Stimulated activated CD4-positive, alpha-beta T cell treated with anti-CD3 and anti-CD28 coated beads, Interleukin-1b, Interleukin-23, amount 100 ng/mL, for 24 hours (primary cell): ENCODE measurements around the gene GPSM3.
"Not testable (repeated sequence)": the region's sequence is repeated elsewhere in the genome, so short reads cannot be mapped to it uniquely, and the experiment has no call there.

Source experiments
- DNase-seq, 4 experiments: peaks; one replicate each; pipeline ENCODE4 v3.0.0-alpha.2; 2020; ENCODE audit warnings: low read depth in 4 of 4, low spot score in 1 of 4

GPSM3 gene

DNA sequence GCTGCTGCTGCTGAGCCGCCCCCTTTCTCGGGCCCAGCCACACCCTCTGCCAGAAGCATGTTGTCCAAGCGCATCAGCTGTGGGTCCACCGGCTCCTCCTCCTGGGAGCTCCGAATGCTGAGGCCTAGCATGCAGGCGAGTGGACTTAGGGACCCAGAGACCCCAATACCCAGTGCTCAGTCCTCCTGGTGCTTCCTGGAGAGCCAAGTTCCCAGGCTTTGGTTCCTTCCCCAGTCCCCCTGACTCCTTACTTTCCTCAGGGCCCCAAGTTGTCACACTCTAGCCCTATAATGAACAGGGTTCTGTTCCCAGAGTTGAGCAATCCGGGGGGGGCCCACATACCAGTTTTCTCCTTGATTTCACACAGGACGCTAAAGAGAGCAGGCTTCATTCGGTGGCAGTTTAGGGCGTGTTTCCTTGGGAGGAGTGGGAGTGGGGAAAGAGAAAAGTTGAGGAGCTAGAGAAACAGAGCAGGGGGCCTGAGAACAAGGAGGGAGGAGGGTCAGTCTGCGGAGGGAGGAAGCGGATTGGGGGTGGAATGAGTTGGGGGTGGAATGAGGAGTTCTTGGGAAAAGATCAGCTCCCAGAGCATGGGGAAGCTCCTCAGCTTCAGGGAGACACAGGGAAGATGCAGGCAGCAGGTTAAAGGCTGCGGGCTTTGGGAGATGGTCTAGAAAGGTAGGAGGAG is 3.9 kb downstream of the GPSM3 start:
- no peak for DNase-seq

DNA sequence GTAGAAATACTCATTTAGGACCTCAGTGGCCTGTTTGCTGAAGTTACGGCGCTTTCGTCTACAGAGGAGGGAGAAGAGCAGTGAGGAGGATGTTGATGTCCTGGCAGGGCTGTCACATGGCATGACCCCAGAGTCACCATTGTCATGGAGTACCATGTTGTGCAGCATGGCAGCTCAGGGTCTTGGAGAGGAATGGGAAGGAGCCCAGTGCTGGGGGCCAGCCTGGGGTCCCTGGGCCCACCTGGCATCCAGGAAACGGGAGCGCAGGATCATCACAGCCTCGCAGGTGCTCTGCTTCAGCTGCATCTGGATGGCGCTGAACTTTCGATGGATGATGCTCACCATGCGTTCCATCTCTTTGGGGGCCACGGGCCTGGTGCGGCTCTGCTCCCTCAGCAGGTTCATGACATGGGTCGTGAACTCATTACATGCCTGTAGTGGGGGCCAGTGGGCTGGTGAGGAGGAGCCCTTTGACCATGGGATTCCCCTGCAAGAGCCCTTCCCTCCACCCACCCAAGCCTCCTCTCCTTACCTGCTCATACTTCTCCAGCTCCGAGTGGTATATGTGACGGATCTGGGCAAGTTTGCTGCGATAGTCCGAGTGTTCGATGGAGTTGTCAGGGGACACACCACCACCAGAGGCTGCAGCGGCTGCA is 4.6 kb downstream of the GPSM3 start:
- DNase-seq: not testable (repeated sequence)

DNA sequence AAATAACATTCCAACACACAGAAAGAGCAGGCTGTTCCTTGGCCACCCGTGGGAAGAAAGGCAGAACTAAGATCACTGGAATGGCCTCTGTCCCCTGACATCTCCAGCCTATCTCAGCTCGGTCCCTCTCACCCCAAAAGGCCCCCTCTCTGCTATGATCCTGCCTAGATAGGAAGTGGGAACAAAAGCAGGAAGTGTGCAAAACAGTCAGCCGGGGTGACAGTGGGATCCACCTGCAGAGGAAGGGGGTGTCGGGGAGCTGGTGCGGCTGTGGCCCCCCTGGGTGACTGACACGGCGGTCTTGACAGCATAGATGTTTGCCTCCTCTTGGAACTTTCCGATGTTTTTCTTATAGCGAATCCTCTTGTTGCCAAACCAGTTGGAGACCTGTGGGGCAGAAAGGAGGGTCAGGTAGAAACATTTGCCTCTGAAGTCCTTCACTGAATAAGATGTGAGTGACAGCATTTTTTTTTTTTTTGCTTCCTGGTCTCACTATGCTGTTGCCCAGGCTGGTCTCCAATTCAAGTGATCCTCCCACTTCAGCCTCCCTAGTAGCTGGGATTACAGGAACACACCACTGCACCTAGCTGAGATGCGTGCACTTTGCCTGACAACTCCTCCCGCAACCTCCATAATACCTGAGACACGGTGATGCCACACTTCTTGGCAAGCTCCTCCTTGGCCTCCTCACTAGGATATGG is 5.3 kb downstream of the GPSM3 start:
- DNase-seq: no peak

DNA sequence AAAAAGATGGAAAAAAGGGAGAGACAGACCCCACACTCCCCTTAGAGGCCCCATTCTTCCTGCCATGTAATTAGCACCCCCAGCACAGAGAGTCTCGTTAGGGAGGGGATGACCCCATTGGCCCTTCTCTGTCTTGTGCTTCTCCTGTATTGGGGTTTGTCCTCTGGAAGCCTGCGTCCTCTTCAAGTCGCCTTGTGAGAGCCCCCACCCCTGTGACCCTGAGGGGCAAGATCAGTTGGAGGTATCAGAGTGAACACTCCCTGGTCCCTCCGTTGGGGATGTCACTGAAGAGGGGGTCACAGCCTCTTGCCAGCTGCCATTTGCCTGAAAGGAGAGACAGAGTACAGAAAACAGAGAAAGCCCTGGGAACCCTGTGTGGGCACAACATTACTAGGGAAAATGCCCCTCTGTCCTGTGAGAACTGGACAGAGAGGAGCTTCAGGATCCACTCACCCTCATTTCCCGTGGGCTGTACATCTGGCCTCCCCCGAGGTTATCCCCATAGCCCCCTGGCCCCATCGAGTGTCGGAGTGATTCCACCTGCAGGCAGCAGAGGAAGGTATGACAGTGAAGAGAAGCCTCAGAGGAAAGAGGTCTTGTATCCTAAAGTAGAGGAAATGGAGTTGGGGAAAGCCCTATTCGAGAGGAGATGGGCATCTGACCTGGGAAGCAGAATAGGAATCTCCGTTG is 6.1 kb downstream of the GPSM3 start:
- not testable (repeated sequence) for DNase-seq

DNA sequence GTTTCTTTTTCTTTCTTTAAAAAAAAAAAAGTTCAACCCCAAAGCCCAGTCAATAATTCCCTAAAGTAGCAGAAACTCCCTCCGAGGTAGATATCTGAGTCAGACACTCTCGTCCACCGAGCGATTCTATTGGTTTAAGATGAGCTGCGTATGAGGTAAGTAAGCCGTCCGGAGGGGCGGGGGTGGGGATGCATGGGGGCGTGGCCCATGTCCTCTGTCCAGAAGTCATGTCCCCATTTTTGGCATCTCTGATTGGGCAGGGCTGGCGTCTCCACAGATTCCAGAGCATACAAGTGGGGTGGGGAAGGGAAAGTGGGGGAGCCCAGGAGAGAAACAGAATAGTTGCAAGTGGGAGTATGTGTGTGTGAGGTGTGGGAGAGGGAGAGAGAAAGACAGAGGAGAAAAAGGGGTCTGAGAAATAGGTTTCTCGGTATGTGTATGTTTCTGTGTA is 6.7 kb downstream of the GPSM3 start:
- peak in 2 of 4 experiments; percentile 32 to 59 for DNase-seq

DNA sequence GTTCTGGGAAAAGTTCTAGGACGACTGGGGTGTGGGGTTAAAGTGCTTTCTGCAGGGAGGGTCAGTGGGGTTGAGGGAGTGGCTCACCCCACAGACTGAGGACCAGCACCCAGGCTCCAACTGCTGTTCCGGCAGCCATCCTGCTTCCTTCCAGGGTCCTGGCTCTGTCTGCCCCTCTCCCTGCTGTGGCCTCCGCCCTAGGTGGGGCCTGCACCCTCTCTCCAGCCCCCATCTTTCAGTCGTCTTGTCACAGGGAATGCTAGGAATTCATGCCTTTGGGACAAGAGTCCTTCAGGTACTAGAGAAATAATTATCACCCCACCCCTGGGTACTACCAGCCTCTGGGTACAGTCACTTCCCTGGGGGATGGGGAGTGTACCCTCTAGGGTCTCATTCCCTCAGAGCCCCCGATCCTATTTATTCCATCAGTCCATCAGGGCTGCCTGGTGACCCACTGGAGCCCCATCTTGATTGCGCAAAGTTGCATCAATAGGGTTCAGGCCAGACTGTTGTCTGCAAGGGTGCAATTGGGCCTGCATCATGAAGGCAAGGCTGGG is 8.3 kb downstream of the GPSM3 start, which contains the start of gene AGER:
Gene AGER, minus strand, starts transcription at position 170 of the 557 bp plus-strand sequence. Its CDS starts 31 bp downstream, at position 139.
- no peak for DNase-seq

DNA sequence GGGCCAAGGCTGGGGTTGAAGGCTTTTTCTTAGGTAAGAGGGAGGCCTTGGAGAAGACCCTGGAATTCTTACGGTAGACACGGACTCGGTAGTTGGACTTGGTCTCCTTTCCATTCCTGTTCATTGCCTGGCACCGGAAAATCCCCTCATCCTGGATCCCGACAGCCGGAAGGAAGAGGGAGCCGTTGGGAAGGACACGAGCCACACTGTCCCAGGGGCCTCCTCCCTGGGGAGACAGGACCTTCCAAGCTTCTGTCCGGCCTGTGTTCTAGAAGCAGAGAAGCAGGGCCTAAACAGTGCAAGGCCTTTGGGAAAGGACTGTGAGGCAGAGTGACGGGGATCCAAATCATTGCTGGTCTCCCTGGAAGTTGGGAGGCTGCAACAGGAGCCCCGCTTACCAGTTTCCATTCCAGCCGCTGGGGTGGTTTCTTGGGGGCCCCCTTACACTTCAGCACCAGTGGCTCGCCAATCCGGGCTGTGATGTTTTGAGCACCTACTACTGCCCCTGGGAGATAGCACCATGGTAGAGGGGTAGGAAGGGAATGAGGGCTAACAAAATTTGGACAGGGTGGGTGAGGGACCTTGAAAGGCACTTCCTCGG is 8.9 kb downstream of the GPSM3 start:
- no peak for DNase-seq

DNA sequence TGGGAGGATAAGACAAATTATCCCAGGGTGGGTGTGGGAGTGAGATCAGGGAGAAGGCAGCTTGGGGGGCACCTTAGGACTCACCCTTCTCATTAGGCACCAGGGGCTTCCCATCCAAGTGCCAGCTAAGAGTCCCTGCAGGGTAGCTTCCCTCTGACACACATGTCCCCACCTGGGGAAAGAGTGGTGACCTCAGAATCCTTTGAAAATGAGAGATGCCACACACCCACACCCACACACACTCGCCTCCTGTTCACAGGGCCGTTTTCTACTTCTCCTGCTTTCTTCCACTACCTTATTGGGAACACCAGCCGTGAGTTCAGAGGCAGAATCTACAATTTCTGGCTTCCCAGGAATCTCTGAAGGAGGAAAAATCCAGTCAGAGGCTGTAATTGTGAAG is 9.4 kb downstream of the GPSM3 start:
- DNase-seq: no peak

DNA sequence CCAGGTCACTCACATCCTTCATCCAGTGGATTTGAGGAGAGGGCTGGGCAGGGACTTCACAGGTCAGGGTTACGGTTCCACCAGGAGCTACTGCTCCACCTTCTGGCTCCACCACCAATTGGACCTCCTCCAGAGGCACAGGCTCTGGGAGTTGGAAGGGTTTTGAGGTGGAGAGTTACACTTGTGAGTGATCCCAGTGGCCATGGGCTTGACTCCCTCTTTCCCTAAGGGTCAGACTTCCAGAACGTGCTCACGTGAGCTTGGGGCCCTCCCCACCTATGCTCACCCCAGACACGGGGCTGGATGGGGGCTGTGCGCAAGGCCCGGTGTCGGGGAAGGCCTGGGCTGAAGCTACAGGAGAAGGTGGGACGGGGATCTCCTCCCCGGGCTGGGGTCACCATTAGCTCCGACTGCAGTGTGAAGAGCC is 9.9 kb downstream of the GPSM3 start:
- DNase-seq: no peak

DNA sequence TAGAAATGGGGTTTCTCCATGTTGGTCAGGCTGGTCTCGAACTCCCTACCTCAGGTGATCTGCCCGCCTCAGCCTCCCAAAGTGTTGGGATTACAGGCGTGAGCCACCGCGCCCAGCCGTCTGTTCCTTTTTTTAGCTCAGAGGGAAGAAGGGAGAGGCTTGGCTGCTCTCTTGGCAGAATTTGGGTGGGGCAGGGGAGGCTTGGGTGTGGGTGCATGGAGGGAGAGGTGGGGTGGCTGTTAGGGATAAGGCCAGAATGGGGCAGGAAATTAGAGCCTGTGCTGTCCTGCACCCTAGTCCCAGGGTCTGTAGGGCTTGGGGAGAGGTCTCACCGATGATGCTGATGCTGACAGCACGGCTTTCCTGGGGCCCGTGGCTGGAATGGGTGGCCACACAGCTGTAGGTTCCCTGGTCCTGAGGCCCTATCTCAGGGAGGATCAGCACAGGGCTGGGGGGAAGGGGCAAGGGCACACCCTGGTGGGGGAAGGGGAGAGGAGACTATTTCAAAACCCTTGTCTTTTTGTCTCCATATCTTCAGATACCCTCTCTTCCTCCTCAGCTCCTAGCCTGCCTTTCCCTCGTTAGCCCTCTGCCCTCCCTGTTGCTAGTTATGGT is 10.4 kb downstream of the GPSM3 start:
- DNase-seq: no peak

DNA sequence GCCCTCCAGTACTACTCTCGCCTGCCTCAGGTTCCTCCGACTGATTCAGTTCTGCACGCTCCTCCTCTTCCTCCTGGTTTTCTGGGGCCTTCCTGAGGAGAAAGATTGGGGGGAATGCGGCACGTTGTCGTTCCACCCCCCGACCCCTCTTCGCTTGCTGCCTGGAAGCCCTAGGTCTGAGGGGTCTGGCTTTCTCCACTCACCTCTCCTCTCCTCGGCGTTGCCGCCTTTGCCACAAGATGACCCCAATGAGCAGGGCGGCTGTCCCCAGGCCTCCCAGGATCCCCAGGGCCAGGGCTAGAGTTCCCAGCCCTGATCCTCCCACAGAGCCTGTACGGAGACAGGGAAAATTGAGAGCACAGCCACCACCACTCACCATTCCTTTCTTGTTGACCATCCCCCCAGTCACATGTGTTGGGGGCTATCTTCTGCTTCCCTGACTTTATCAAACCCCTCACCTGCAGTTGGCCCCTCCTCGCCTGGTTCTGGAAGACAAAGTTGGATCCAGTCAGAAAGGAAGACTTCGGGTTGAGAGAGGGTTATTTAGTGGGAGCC is 11.2 kb downstream of the GPSM3 start:
- no peak for DNase-seq

DNA sequence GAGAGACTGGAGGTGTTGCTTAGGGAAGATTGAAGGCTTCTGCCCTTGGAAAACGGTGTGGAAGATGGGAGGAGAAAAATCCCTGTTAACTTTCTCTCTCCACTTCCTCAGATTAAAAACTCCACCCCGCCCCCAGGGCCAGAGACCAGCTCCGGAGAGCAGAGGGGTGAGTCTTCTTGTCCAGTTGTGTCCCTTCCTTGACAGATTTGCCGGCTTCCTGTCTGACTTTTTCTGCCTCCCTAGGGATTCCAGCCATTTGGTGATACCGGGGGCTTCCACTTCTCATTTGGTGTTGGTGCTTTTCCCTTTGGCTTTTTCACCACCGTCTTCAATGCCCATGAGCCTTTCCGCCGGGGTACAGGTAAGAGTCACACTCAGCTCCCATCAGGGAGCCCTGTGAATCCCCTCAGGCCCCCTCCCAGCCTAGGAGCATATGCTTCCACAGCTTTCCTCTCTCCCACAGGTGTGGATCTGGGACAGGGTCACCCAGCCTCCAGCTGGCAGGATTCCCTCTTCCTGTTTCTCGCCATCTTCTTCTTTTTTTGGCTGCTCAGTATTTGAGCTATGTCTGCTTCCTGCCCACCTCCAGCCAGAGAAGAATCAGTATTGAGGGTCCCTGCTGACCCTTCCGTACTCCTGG is 12.6 kb downstream of the GPSM3 start:
- no peak for DNase-seq

DNA sequence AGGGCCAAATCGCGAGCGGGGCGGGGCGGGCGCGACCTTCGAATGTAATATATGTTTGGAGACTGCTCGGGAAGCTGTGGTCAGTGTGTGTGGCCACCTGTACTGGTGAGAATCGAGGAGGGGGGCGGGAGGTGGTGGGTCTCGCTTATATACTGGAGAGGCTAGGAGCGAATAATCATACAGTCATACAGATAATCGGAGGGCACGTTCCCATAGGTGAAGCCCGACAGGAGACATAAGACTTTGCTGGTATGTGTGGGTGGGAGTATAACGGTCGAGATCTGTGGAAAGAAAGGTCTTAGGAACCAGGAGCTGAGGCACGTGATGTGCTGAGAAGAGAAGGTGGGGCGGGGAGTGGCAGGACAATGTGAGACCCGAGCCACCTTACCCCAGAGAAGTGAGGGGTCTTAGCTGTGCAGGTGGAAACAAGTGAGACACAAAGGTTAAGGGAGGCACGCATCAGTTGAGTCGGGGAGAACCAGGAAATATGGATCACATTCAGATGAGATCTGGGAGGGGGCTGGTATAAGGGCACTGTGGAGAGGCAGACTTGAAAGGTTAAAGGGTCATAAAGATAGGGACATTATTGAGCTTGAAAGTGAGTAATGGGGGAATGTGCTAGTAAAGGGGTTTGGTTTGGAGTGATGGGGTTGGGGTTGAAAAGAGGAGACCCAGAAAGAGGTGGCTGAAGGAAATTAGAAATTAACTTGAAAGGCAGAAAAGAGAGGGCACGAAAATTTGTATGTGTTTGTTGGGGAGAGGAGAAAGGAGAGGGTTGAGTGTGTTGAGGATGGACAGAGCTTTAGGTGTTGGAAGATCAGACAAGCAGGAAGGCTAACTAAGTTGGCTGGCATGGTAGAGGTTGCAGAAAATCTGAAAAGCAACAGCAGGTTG is 13.6 kb downstream of the GPSM3 start:
- no peak for DNase-seq

DNA sequence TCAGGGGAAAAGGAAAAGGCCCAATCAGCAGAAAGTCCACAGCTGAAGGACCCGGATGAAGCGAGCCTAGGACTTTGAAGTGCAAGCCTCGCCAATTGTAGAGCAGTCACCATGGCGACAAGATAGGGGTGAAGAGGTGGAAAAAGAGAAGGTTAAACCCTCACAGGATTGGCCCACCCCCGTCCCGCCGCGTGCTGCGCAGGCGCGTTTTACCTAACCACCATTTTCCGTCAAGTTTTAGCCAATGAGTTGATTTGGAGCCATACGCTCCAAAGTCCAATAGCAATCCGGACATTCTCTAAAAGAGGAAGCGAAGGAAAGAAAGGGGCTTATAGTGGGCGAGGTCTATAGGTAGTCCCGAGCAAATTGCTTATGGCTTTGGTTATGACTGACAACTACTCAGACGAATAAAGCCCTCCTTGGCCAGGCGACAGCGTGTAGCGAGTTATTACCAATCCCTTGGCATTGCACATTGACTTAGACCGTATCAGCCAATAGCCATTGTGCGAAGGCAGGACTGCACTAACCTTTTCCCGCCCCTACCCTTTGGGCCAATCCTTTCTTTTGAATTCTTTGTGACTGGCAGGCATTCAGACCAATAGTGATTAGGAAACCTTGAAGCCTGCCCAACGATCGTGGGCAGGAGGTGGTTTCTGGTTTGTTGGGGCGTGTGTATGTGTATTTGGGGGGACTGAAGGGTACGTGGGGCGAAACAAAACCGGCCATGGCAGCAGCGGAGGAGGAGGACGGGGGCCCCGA is 14.5 kb downstream of the GPSM3 start, which contains the start of gene RNF5:
Gene RNF5, plus strand, starts transcription at position 618 of the 759 bp plus-strand sequence. Its CDS starts 107 bp downstream, at position 725.
- peak; percentile 75 to 85 (median 84) for DNase-seq

DNA sequence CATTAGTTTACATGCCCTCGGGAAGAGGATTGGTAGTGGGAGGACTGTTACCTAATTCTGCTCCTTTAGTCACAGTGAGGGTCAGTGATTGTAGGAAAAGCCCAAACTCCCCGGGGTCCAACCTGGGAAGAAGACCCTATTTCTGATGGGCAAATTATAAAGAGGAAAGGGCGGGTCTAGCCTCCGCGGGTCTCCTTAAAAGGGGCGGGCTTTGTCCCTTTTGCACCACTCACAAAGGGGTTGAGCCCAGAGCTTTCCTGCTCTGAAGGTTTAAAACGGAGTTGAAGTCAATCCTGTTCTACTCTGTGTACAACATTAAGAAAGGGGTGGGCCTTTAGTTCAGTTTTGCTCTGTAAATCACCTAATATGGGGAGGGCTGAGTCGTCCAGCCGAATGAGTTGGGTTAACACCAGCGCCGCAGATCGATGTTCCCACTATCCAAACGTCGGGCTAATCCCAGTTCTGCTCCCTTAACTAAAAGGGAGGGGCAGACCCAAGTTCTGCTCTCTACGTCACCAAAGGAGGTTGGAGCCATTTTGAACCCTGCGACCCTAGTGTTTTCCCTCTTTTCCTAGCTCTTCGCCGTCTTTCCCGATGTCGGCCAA is 15.2 kb downstream of the GPSM3 start:
- DNase-seq: no peak

DNA sequence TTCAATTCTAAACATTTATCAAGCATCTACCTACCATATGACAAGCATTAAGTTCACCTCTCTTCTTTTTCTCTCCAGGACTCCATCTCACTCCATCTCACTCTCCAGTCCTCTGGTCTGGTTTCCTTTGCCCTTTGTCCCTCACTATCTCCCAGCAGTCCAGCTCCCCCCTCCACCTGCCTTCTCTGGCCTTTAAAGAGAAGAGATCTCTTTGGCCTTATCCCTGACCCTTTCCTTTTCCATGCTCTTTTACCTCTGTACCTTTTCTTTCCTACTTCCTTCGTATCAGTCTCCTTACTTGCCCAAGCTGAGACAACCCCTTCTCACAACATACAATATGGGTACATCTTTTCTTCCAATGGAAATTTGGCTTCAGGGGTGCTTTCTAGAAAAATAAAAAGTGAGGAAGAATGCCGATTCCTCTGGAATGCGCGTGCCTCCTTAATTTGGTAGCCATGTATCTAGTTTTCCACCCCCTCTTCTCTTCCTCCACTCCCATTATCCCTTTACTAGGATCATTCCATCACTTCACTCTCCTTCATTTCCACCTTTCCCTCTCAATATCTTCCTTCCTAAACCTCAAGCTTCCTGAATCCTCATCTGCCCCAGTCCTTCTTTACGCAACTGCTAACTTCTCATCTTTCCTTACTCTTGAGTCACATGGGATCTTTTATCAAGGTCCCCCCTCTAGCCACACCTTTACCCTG is 15.8 kb downstream of the GPSM3 start:
- no peak for DNase-seq
